GM12891 (cell line): Measurements from ENCODE around the gene CFDP1.

Experiments used
- POU2F2 ChIP-seq: IDR thresholded peaks from 2 replicates; pipeline ENCODE4 v1.6.1; 2011; ENCODE audit warnings: low read depth, mild to moderate bottlenecking, control low read depth, low read length, moderate library complexity
- TAF1 ChIP-seq: IDR thresholded peaks from 2 replicates; pipeline ENCODE4 v1.6.1; 2011; ENCODE audit warnings: low read depth, low read length, control low read depth

DNA sequence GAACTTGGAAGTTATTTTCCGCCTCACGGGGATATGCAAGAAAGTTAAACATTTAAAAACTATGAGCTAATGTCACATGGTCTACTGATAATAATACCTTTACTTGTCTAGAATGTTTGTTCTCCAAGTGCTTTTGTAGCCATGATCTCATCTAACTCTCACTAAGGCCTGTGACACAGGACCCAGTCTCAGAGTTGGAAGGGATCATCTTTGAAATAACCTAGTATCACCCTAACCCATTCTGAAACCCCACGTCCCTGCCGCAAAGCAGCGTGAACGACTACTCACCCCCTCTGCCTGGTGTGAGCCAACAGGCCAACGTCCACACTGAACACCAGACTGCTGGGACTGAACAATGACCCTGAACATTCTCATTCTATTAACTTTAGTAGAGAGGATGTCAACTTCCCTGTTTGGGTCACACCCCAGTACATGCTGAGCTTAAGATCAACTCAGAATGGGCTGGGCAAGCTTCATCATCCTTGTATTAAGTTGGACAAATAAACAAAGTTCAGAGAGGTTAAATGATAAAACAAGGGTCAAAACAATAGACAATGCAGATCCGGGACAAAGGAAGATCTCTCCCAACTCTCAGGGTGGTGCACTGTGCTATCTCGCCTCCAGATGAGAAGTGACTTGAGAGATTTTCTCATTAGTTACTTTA is 127.1 kb downstream of the CFDP1 start:
- TF ChIP-seq TAF1 (no peak), POU2F2 (no peak)
